ENCODE measurements around the gene TMEM72.

GRCh38 chr10:44885710-44886109 is 25.4 kb upstream of the TMEM72 start:
- TF ChIP-seq KDM5A (IDR thresholded peaks at IDR 0.05) (no peak), CTCF (IDR thresholded peaks at IDR 0.05) (no peak), POLR2A (IDR thresholded peaks at IDR 0.05; ENCODE audit: low read length) (no peak), ZFP36 (IDR thresholded peaks at IDR 0.05; ENCODE audit: borderline replicate concordance, partially characterized antibody) (no peak), SMC3 (IDR thresholded peaks at IDR 0.05) (no peak)
